HG02852 (cell line): ENCODE results near the gene POU5F1.
"Not testable (repeated sequence)": the region's sequence is repeated elsewhere in the genome, so short reads cannot be mapped to it uniquely, and the experiment has no call there.

Experiments
- ATAC-seq: cut with Tn5 transposase; IDR thresholded peaks from one replicate; pipeline ENCODE4 v1.9.1; 2021; ENCODE audit warnings: mild to moderate bottlenecking, moderate library complexity; ENCODE audit not compliant: unreplicated experiment

Gene POU5F1

DNA sequence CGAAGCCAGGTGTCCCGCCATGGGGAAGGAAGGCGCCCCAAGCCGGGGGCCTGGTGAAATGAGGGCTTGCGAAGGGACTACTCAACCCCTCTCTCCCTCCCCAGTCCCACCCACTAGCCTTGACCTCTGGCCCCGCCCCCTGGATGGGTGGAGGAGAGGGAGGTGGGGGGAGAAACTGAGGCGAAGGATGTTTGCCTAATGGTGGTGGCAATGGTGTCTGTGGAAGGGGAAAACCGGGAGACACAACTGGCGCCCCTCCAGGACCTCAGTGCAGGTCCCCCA is at the start of gene POU5F1:
Gene POU5F1, minus strand, starts transcription at position 83 of the 282 bp plus-strand sequence. Its CDS starts 62 bp downstream, at position 21.
- no peak for ATAC-seq

DNA sequence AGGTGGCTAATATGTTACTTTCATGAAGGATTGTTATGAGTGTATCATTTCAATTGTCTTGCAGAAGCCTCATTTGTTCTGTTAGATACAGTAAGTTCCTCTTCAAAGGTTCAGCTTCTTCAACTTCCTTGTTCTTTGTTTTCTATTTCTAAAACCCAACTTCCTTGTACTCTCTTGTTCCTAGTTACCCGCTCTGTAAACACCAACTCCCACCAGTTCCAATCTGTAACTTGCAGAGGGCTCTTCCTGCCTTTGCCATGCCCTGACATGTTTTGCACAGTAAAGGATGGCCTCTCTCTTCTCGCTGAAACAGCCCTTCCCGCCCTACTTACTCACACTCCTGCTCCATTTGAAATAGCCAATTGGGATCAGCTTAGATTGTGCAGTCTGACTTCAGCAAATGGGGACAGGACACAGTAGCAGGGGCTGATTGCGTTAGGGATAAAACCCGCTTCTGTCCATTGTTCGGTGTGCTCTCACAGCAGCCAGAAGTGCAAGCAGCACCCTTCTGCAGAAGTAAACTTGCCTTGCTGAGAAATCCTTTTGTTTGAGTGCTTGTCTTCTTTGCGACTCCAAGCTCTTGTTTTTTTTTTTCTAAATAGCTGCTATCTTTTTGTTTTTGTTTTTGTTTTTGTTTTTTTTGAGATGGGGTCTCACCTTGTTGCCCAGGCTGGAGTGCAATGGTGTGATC is 45.9 kb upstream of the POU5F1 start:
- ATAC-seq: no peak

DNA sequence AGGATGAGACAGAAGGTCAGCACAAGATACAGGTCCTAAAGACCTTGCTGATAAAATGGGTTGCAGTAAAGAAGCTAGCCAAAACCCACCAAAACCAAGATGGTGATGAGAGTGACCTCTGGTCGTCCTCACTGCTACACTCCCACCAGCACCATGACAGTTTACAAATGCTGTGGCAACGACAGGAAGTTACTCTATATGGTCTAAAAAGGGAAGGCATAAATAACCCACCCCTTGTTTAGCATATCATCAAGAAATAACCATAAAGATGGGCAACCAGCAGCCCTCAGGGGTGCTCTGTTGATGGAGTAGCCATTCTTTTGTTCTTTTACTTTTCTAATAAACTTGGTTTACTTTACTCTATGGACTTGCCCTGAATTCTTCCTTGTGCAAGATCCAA is 44.7 kb upstream of the POU5F1 start:
- ATAC-seq: not testable (repeated sequence)

DNA sequence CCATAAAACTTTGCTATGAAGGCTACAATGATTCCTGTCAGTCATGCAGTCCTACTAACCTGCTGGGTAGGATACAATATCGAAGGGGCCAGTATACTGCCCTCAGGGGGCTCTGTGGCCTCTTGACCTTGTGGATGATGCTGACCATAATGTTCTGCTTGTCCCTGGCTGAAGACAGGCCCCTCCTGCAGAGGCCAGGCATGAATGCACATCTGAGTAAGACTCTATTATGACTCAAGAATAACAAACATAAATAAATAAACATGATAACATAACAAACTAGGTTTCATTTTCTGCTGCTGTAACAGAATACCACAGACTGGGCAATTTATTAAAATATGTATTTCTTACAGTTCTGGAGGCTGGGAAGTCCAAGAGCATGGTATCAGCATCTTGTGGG is 44.0 kb upstream of the POU5F1 start:
- ATAC-seq: no peak

DNA sequence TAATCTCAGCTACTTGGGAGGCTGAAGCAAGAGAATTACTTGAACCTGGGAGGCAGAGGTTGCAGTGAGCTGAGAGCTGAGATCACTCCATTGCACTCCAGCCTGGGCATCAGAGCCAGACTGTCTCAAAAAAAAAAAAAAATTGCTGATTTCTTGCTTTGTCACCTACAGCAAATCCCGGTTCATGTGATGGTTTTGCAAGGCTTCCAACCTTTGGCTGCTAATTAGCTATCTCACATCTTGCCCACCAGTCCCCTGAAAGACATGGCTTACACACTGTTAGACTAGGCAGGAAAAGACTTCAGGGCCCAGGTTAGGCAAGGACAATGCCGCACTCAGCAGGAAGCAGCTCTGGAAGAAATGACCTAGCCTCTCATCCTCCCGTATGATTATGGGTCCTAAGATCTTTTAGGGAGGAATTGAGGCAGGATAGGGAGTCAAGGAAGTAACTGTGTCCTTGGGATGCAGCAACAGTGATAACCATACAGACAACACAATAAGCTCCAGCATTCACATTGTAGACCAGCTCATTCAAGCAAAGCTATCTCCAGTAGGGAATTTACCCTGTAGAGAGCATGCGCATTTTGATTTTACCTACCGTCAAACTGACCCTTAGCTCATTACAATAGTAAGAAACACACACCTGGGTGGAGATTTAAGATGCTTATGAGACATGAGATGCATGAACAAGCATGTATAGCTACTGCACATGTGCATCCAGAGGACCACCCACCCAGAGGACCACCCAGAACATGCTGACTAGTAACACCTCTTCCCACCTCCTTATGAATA is 40.5 kb upstream of the POU5F1 start:
- ATAC-seq: no peak

DNA sequence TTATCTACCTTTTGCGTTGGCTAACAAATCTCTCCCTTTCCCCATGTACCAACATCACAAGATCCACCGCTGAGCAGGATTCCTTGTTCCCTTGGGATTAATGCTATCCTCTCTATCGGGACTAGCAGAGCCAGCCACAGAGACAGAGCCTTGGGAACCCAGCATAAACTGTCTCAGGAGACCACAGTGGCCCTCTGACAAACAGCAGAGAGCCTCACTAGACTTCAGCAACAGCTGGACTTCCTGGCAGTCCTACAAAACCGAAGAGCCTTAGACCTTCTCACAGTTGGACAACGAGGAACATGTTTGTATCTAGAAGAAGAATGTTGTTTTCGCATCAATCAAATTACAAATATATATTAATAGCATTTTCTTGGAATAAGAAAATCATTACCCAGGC is 39.6 kb upstream of the POU5F1 start:
- no peak for ATAC-seq

DNA sequence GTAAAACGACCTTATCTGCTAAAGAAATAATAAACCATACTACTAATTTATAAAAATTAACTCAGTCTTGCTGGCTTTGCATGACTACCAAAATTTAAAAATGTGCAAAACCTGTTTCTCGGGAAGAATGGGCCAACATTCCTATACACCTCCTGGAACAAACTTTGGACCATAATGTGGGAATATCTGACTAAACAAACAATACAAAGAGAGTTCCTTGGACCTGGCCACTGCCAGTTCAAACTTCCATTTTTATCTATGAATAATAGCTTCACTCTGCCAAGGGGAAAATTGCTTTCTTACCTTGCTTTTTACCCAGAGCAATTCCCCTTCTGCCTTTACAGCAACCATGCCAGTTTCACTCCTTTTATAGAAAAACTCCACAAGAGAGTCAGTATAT is 38.7 kb upstream of the POU5F1 start:
- no peak for ATAC-seq

DNA sequence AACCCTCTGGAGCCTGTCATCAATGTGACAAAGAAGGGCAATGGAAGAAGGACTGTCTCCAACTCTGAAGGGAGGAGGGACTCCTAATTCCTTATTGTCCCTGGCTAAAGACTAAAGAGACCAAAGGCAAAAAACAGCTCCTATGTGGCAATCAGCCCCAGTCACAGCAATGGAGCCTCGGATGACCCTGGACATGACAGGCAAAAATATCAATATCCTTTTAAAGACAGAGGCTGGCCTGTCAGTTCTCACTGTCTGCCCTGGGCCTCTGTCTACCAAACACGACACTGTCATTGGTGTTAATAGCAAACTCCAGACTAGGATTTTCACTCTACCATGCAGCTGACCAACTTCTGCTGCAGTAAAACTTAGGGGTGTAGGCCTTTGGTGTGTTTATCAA is 38.0 kb upstream of the POU5F1 start:
- ATAC-seq: no peak

DNA sequence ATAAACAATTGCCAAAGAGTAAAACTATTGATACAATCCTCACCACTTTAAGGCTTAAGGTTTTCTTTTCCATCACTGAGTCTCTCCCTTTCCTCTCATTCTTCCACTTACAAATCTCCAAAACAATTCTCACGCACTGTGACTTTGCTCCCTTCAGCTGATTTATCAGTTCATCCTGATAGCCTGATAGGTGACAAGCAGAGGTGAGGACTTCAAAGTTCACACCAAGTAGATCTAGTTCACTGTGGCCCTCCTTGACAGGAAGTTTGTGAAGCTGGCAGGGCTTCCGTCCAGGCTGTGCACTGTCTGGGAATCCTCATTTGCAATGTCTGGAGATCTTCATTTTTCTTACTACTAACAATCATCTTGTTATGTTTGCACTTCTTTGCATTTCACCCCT is 35.2 kb upstream of the POU5F1 start:
- no peak for ATAC-seq

DNA sequence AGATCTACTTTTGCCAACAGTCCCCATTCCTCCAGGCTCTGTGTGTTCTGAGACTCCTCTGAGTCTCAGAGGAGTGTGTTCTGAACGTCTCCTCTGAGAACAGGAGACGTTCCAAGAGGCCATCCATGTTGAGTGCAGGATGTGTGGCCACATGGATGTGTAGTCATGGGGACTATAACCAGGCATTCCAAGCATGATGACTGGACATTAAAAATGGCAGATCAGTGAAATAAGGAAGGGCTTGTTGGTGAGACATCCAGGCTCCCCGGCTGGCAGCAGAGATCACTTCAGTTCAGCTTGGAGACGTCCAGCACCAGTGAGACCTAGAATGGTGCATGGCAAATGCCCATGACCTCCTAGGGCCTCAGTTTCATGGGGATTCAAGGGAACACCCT is 34.3 kb upstream of the POU5F1 start:
- ATAC-seq: no peak

DNA sequence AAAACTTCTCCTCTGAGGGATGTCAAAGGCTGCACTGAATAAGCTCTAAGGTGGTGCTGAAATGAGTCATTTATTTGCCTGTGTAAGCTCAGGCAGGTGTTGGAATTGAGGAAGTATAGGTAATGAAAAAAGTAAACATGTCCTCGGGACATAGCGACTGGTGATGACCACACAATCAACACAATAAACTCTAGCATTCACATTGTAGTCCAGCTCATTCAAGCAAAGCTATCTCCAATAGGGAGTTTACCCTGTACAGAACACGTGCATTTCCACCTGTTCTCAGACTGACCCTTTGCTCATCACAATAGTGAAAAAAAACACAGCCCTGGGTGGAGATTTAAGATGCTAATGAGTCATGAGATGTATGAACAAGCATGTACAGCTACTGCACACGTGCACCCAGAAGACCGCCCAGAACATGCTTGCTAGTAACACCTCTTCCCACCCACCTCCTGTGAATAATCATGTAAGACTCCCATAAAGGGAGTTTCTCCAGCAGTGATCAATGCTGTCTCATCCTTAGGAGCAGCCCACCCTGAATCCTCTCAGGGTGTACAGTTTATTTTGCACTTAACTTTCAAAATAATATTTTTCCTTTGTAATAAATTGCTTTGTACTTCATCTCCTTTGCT is 33.0 kb upstream of the POU5F1 start:
- ATAC-seq: peak; percentile 46

DNA sequence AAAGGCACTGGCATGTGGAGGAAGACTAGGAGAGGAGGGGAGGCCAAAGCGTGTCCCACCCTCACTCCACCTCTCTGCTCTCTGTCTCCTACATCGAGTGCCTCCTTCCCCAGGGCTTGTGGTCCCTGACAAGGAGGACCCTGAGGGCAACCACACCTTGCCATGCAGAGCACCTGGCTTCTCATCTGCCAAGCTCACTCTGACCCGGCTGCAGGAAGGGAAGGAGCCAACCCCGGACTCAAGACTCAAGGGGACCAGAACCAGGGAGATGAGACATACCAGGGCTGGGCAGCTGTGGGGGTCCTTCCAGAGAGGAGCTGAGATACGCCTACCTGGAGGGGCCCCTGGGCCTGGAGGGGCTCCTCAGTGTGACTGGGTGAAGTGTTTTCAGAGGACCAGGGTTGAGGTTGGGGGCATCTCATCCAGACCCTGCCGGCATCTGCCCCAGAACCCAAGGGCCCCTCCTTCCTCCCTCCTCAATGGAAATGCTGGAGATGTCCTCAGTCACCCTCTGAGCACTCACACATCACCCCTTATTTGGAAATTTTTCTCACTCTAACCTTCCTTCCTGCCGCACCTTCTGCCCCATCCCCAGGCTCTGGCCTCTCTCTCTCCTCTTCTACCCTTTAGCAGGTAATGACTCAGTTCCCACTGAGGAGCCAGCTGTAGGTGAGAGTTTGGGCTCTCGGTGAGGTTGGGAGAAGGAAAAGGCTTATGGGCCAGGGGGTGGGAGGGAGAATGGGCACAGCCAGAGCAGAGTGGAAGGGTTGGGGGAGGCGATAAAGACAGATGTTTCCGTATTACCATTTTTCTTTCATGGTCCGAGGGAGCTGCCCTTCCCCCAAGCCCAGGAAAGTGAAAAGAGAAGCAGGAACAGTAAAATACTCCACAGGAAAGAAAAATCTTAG is 32.0 kb upstream of the POU5F1 start:
- no peak for ATAC-seq

DNA sequence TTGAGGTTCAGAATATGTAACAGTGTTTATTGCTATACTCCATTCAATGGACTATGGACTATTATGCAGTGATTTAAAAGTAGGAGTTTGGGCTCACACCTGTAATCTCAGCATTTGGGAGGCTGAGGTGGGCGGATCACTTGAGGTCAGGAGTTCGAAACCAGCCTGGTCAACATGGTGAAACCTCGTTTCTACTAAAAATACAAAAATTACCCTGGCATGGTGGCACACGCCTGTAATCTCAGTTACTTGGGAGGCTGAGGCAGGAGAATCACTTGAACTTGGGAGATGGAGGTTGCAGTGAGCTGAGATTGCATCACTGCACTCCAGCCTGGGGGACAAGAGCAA is 28.6 kb upstream of the POU5F1 start:
- ATAC-seq: not testable (repeated sequence)

DNA sequence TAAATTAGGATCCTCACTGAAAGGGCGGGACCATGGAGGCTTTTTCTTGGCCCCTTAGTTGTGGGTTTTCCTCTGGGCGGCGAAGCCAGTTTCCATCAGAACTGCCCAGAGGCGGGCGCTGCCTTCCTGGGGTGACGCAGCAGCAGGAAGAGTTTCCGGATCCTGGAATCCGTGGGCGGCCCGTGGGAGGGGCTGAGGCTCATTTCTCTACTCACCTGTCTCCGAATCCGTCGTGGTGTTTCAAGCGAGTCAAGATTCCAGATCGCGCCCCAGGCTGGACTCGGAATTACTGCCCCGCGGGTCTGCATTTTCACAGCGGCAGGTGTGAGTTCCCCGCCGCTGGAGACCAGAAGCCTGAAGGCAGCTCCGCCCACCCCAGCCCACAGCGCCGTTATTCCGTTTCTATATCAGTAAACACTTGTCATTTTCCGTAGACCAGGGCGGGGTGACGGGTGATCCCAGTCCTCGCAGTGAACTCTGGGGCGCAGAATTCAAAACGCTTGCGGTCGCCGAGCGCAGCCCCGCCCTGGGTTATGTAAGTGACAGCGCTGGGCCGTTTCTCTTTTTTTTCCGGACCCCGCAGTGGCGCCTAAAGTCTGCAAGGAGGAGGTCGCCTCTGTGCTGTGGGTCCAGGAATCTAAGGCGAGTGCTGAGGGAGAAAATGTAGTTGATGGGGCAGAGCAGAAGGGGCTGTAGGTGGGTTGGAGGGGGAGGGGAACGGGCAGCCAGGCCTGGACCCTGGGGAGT is 27.2 kb upstream of the POU5F1 start:
- peak; percentile 65 for ATAC-seq

DNA sequence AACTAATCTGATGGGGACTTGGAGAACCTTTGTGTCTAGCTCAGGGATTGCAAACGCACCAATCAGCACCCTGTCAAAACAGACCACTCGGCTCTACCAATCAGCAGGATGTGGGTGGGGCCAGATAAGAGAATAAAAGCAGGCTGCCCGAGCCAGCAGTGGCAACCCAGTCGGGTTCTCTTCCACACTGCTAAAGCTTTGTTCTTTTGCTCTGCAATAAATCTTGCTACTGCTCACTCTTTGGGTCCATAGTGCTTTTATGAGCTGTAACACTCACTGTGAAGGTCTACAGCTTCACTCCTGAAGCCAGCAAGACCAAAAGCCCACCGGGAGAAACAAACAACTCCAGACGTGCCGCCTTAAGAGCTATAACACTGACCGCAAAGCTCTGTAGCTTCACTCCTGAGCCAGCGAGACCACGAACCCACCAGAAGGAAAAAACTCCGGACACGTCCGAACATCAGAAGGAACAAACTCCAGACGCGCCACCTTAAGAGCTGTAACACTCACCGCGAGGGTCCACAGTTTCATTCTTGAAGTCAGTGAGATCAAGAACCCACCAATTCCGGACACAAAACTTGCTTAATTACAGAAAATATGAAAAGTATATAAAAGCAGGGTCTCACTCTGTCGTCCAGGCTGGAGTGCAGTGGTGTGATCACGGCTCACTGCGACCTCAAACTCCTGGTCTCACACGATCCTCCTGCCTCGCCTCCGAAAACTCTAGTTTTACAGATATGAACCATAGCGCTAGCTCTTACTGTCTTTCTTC is 26.0 kb upstream of the POU5F1 start:
- not testable (repeated sequence) for ATAC-seq

DNA sequence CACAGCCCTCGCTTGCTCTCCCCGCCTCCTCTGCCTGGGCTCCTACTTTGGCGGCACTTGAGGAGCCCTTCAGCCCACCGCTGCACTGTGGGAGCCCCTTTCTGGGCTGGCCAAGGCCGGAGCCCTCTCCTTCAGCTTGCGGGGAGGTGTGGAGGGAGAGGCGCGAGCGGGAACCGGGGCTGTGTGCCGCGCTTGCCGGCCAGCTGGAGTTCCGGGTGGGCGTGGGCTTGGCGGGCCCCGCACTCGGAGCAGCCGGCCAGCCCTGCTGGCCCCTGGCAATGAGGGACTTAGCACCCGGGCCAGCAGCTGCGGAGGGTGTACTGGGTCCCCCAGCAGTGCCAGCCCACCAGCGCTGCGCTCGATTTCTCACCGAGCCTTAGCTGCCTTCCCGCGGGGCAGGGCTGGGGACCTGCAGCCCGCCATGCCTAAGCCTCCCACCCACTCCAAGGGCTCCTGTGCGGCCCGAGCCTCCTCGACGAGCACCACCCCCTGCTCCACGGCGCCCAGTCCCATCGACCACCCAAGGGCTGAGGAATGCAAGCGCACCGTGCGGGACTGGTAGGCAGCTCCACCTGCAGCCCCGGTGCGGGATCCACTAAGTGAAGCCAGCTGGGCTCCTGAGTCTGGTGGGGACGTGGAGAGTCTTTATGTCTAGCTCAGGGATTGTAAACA is 25.0 kb upstream of the POU5F1 start:
- ATAC-seq: not testable (repeated sequence)

DNA sequence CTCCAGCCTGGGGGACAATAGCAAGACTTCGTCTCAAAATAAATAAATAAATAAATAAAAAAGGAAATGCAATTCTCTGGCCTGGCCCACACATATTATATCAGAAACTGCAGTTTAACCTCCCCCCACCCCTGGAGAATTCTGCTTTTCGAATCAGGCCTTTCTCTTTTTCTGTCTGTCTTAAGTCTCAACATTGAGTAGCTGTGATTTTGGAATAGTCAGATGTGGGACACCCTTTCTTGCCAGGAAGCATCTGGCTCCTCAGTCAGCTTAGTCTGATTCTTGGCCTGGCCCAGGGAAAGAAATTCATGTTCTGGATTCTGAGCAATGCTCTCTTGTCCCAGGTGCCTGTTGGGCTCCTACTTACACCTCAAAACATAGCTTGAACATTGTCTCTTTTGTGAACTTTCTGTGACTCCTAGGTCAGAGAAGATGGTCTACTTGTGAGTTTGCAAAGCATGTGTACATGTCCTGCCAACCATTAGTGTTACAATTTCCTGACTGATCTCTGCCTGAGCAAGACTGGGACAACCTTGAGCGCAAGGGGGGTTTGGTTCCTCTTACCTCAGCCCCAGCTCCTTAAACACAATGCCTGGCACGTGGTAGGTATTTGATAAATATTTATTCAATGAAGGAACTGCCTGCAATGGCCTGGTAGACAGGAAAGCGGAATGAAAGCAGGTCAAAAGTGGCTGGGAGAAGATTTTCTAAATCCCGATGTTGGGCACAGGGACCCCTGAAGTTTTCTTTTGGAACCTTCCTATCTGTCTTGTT is 23.8 kb upstream of the POU5F1 start:
- ATAC-seq: no peak

DNA sequence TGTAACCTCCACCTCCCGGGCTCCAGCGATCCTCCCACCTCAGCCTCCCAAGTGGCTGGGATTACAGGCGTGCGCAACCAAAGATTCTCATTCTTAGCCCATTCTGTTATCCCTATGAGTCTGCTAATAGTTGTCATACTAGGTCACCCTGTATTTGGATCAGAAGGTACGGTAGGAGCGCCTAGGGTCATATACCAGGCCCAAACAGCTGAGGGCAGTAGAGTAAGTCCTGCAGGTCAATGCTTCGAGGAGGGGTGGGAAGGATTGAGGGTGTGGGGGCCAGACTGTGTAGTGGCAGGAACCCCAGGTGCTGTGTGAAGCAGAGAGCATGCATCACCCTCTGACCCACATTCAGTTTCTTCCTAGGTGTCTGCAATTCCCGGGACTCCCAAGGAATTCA is 22.7 kb upstream of the POU5F1 start:
- ATAC-seq: no peak
